Psoas muscle (tissue), 8 donors: Measurements from ENCODE around the gene GAMT. TPM values are rescaled to one million over a fixed set of nuclear protein-coding genes. Genes with fewer than 3 reads are reported as not detected.
A peak's percentile ranks its signal among the peaks of the same experiment; 100 is the strongest.

Source experiments
- ATAC-seq, 4 donors: fragments of 200-7000 bp; cut with Tn5 transposase; one replicate each; pipeline ENCODE4 v1.9.1; 2020; ENCODE audit warnings: moderate library complexity in 3 of 4, mild to moderate bottlenecking in 2 of 4
- DNase-seq, 2 donors: peaks; one replicate each; pipeline ENCODE4 v3.0.0-alpha.2; 2020
- H3K27ac ChIP-seq: fragments of 200-600 bp; one replicate; pipeline ENCODE4 v1.8.0; 2022
- H3K27me3 ChIP-seq, 3 donors: fragments of 200-600 bp in 1 of 3; one replicate each; pipeline versions ENCODE4 v1.6.1 to v1.8.0; 2013 to 2022; ENCODE audit warnings: low read length in 2 of 3, mild to moderate bottlenecking in 2 of 3, moderate library complexity in 1 of 3; ENCODE audit not compliant: insufficient read depth in 3 of 3
- H3K36me3 ChIP-seq, 2 donors: fragments of 200-600 bp in 1 of 2; one replicate each; pipeline versions ENCODE4 v1.6.1 to v1.8.0; 2013 to 2022; ENCODE audit warnings: low read depth in 1 of 2, mild to moderate bottlenecking in 1 of 2, moderate library complexity in 1 of 2; ENCODE audit not compliant: insufficient read depth in 1 of 2
- H3K4me1 ChIP-seq: fragments of 200-600 bp; one replicate; pipeline ENCODE4 v1.8.0; 2022
- H3K4me3 ChIP-seq: fragments of 200-600 bp; one replicate; pipeline ENCODE4 v1.8.0; 2022; ENCODE audit warnings: mild to moderate bottlenecking
- H3K9me3 ChIP-seq: fragments of 200-600 bp; one replicate; pipeline ENCODE4 v1.8.0; 2022
- WGBS, 3 donors: extraction: QIAGEN DNeasy Blood & Tissue Kit; methylation state at CpG; one replicate each; pipeline versions ENCODE4 v1.1.6 to v1.1.7; 2013; 5-methylcytosine and 5-hydroxymethylcytosine counted together
- intact Hi-C, 2 donors: fragments of 100-400 bp; cut with DNase I; formaldehyde crosslinking; loops; one replicate each; pipeline versions ENCODE4 v1.11.0 to v1.14.2; 2022
- polyA plus RNA-seq, 3 donors: library from polyadenylated mRNA; stranded (reverse); fragments of 200-250 nt; gene quantifications; one replicate each; pipeline ENCODE4 v1.2.3, GENCODE V29; 2013
- total RNA-seq, 4 donors: library from RNA; stranded (reverse); fragmentation: NEBNext Ultra II Directional in 2 of 4; extraction: Animal tissue kit (Norgen Biotek cat#: 25700) in 2 of 4; gene quantifications; one replicate each; pipeline versions ENCODE4 v1.2.1 to v1.2.4, GENCODE V29; 2021 to 2023
- TF ChIP-seq, protein P1 (sequence below): fragments of 200-600 bp; IDR thresholded peaks from one replicate; pipeline ENCODE4 v1.8.0; 2022; ENCODE audit warnings: antibody characterized with exemption
- donor health status: healthy with polysubstance abuse.
- donor health status: DM: no; HTN: no; CAD: no; lungs with moderate emphysema.
- donor health status: Bipolar disorder and iron deficiency.
- donor health status: healthy.
- donor health status: DM: yes; HTN: yes; CAD: no.
- donor health status: DM: no; HTN: no; CAD: no.
- donor health status: DM: no; HTN: no; CAD: no.
- donor health status: DM: yes; HTN: yes; CAD: no.

GAMT gene
- total and polyA plus RNA-seq, 7 donors = 162 to 464 (median 237) TPM

DNA sequence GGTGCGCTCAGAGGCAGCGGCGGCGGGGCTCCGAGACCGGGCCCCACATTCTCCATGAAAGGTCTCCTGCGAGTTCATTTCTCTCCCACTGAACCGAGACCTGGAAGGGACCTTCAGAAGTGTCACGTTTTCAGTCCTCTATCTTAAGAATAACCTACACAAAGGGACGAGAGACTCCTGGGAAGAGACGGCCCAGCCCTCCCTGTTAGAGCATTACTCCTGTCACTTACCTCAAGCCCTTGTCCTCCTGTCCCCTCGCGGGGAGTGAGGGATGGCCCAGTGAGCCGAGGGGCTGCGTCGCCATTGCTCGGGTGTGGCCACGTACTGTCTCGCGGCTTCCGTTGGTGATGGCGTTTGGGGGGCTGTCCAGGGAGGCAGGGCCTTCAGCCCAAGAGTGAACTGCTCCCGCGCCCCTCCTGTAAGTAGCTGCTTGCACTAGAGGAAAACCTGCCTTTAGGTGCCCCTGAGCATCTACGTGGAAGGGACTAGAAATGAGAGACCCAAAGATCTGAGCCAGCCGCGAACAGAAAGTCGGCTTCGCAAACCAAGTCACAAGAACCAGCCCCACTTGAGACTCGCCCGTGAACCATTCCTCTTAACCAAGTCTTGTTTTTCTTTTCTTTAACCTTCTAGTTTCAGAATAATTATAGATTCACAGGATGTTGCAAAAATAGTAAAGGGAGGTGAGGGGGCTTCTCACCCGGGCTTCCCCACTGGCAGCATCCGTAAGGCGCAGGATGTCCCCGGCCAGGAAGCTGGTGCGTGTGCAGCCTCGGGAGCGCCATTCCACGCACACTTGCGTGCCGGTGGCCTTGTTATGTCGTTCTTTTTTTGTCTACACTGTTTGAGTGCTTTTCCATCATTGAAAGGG lies 38.7 kb downstream of the GAMT start:
- intact Hi-C loops = no loop called here
- Histone ChIP-seq H3K4me1 (peaks cover 6% of the 10 kb centered on the region), H3K4me3 (no peak overlapping the region), H3K9me3 (no peaks in the 10 kb centered on the region), H3K27me3 (no peaks in the 10 kb centered on the region), H3K27ac (no peak overlapping the region), H3K36me3 (peaks cover 5 to 92% of the 10 kb centered on the region in 2 donors)
- ATAC-seq (no peak), DNase-seq (no peak)
- WGBS, 3 donors = 90 to 91% (median 90%) methylated on average over 42 of the region's 42 CpGs
- TF ChIP-seq, protein P1, sequence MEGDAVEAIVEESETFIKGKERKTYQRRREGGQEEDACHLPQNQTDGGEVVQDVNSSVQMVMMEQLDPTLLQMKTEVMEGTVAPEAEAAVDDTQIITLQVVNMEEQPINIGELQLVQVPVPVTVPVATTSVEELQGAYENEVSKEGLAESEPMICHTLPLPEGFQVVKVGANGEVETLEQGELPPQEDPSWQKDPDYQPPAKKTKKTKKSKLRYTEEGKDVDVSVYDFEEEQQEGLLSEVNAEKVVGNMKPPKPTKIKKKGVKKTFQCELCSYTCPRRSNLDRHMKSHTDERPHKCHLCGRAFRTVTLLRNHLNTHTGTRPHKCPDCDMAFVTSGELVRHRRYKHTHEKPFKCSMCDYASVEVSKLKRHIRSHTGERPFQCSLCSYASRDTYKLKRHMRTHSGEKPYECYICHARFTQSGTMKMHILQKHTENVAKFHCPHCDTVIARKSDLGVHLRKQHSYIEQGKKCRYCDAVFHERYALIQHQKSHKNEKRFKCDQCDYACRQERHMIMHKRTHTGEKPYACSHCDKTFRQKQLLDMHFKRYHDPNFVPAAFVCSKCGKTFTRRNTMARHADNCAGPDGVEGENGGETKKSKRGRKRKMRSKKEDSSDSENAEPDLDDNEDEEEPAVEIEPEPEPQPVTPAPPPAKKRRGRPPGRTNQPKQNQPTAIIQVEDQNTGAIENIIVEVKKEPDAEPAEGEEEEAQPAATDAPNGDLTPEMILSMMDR = no peak

DNA sequence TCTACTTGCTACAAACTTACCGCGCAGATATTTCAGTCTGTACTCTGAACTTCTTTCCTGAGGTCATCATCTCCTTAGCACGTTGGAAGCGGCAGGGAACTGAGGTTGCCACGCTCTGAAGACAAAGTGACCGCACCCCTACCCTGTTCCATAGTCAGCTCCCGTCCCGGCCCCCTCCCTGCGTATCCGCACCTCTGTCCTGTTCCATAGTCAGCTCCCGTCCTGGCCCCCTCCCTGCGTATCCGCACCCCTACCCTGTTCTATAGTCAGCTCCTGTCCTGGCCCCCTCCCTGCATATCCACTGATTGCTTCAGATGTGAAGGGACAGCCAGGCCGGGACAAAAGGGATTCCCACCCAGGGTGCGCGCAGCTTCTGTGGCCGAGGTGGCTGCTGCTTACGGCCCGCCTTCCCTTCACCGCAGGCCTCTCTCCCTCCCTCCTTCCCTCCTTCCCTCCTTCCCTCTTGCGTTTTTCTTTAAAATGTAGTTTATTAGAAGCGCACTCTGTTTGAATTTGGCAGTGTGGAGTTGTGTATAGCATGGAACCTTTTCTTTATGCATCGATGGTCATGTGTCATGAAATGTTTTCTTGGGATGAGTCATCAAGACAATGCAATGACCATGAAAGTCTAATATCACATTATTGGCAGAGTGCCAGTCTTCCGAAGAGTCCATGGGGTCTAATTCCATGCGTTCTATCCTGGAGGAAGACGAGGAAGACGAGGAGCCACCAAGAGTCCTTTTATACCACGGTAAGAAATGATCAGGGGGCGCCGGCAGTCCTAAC lies 39.5 kb downstream of the GAMT start:
- intact Hi-C loops = no loop called here
- no peak overlapping the region for H3K27ac ChIP-seq
- peaks cover 5 to 92% of the 10 kb centered on the region in 2 donors for H3K36me3 ChIP-seq
- DNase-seq = no peak
- WGBS, 3 donors = 60 to 64% (median 62%) methylated on average over 30 of the region's 30 CpGs
- H3K27me3 ChIP-seq = no peaks in the 10 kb centered on the region
- TF ChIP-seq, protein P1 = no peak
- ATAC-seq = peak in 2 of 4 donors; percentile 16 to 27
- no peaks in the 10 kb centered on the region for H3K9me3 ChIP-seq
- H3K4me3 ChIP-seq = peak overlapping the region; percentile 44
- peaks cover 8% of the 10 kb centered on the region for H3K4me1 ChIP-seq

DNA sequence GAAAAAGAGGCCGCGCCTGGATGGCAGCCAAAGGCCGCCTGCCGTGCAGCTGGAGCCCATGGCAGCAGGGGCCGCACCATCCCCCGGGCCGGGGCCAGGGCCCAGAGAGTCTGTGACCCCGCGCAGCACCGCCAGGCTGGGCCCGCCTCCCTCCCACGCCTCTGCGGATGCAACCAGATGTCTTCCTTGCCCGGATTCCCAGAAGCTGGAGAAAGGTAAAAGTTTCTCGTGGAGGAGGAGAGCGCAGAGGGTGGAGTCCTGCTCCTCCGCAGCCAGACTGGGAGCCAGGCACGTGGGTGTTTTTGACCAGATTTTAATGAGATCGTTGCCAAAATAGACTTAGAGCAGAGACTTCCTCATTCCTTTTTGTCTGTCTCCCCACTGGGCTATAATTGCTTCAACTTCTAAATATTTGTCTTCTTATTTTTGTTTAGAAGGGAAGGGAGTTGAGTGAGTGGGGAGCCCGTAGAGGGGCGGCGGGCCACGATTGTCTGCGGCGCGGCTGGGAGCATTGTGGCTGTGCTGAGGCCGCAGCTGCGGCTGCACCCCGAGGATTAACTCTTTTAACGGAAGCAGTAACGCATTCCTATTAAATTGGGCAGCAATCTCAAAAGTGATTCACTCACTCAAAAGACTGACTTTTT lies 40.4 kb downstream of the GAMT start:
- Histone ChIP-seq H3K27me3 (no peaks in the 10 kb centered on the region), H3K4me1 (peaks cover 17% of the 10 kb centered on the region), H3K36me3 (peaks cover 5 to 86% of the 10 kb centered on the region in 2 donors), H3K27ac (peak overlapping the region; percentile 5), H3K4me3 (peak overlapping the region; percentile 44), H3K9me3 (no peaks in the 10 kb centered on the region)
- ATAC-seq = peak; percentile 40 to 69 (median 59)
- DNase-seq = peak; percentile 76 to 81
- WGBS, 3 donors = 35 to 45% (median 36%) methylated on average over 31 of the region's 31 CpGs
- TF ChIP-seq, protein P1 = no peak
- intact Hi-C loops = no loop called here

DNA sequence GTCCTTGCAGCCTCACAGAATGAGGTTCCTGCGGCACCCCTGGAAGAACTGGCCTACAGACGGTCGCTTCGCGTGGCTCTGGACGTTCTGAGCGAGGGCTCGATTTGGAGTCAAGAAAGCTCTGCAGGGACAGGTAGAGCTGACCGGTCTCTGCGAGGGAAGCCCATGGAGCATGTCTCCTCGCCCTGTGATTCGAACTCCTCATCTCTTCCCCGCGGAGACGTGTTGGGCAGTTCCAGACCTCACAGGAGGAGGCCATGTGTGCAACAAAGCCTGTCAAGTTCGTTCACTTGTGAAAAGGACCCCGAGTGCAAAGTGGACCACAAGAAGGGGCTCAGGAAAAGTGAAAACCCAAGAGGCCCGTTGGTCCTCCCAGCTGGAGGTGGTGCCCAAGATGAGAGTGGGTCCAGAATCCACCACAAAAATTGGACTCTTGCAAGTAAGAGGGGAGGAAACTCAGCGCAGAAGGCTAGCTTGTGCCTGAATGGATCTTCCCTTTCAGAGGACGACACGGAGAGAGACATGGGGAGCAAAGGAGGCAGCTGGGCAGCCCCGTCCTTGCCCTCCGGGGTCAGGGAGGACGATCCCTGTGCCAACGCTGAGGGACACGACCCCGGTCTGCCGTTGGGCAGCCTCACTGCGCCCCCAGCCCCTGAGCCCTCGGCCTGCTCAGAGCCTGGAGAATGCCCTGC lies 41.1 kb downstream of the GAMT start:
- intact Hi-C loops = no loop called here
- WGBS, 3 donors = 71 to 79% (median 73%) methylated on average over 30 of the region's 30 CpGs
- peaks cover 19% of the 10 kb centered on the region for H3K4me1 ChIP-seq
- peak overlapping the region; percentile 5 for H3K27ac ChIP-seq
- H3K36me3 ChIP-seq = peaks cover 5 to 79% of the 10 kb centered on the region in 2 donors
- ATAC-seq (no peak), DNase-seq (no peak)
- H3K27me3 ChIP-seq = no peaks in the 10 kb centered on the region
- peak overlapping the region; percentile 44 for H3K4me3 ChIP-seq
- TF ChIP-seq, protein P1 = no peak
- no peaks in the 10 kb centered on the region for H3K9me3 ChIP-seq
